ENCODE measurements around the gene FUBP3.
"Not testable (repeated sequence)": the region's sequence is repeated elsewhere in the genome, so short reads cannot be mapped to it uniquely, and the experiment has no call there.

FUBP3 gene

GRCh38 chr9:130682421-130683121 lies 103.2 kb downstream of the FUBP3 start:
- Histone ChIP-seq H3K27me3 (peaks cover 86% of the 10 kb centered on the region), H3K4me3 (ENCODE audit: low read depth in 1 of 2, low read length in 1 of 2) (peak overlapping the region; percentile 34 to 57), H3K9me3 (no peaks in the 10 kb centered on the region), H3K27ac (no peak overlapping the region), H3K4me1 (ENCODE audit: control insufficient read depth in 1 of 2, insufficient read depth in 1 of 2, low read depth in 1 of 2, low read length in 1 of 2) (peaks cover 10 to 17% of the 10 kb centered on the region in 2 experiments), H3K36me3 (no peaks in the 10 kb centered on the region)
- peak; percentile 79 for TF ChIP-seq CTCF (IDR thresholded peaks at IDR 0.05)

- peaks cover 81% of the 10 kb centered on the region for H3K27me3 ChIP-seq
- H3K27ac ChIP-seq, result no peak overlapping the region
- H3K36me3 ChIP-seq, result no peaks in the 10 kb centered on the region
- TF ChIP-seq CTCF (IDR thresholded peaks at IDR 0.05), result no peak
- peaks cover 10 to 17% of the 10 kb centered on the region in 2 experiments for H3K4me1 ChIP-seq (ENCODE audit: control insufficient read depth in 1 of 2, insufficient read depth in 1 of 2, low read depth in 1 of 2, low read length in 1 of 2)
- H3K4me3 ChIP-seq (ENCODE audit: low read depth in 1 of 2, low read length in 1 of 2), result no peak overlapping the region
- H3K9me3 ChIP-seq, result no peaks in the 10 kb centered on the region
Observed at GRCh38 chr9:130685104-130685503, 105.7 kb downstream of the FUBP3 start.

- H3K4me1 ChIP-seq (ENCODE audit: control insufficient read depth in 1 of 2, insufficient read depth in 1 of 2, low read depth in 1 of 2, low read length in 1 of 2), result peaks cover 10 to 15% of the 10 kb centered on the region in 2 experiments
- H3K27ac ChIP-seq; H3K36me3 ChIP-seq; H3K9me3 ChIP-seq; H3K4me3 ChIP-seq (ENCODE audit: low read depth in 1 of 2, low read length in 1 of 2): not testable (repeated sequence)
- H3K27me3 ChIP-seq, result peaks cover 78% of the 10 kb centered on the region
Observed at GRCh38 chr9:130685945-130686344, 106.6 kb downstream of the FUBP3 start.

GRCh38 chr9:130687615-130688014 lies 108.2 kb downstream of the FUBP3 start:
- Histone ChIP-seq H3K9me3 (no peaks in the 10 kb centered on the region), H3K27ac (no peak overlapping the region), H3K4me3 (ENCODE audit: low read depth in 1 of 2, low read length in 1 of 2) (no peak overlapping the region), H3K27me3 (peaks cover 69% of the 10 kb centered on the region), H3K36me3 (no peaks in the 10 kb centered on the region), H3K4me1 (ENCODE audit: control insufficient read depth in 1 of 2, insufficient read depth in 1 of 2, low read depth in 1 of 2, low read length in 1 of 2) (peaks cover 0 to under 1% of the 10 kb centered on the region in 2 experiments)
- no peak for TF ChIP-seq CTCF (IDR thresholded peaks at IDR 0.05)

Measured in neutrophil (primary cell).